ENCODE data around the gene HACE1.

Gene HACE1

DNA sequence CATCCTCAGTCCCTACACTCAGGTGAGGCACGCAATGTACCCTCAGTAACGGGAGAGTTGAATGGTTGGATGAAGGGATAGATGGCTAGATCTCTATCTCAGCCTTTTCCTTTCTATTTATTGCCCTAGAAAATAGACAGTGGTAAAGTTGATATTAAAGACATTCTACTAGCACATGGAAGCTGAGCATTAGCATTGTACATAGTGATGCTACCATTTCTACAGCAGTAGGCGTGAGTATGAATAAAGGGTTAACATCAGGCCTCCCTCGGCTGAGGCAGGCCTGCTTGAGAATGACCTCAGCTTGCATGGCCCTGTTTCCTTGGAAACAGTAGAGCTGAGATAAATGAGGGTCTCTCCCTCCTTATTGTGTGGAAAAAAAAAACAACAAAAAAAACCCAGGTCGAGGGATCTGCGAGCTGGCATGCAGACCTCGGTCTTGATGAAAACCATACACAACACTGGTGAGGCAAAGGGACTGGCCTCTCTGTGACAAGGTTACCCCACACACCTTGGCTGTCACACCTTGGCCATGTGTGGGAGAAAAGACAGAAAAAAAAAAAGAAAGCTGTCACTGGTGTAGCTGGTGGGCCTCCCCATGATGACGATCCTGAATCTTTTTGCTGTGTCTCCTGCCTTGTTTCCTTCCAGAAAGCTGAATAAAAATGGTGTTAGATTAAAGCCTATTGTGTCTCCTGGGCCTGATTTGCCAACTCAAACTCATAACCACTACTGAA lies 160.0 kb downstream of the HACE1 start:
- no peak for DNase-seq
- intact Hi-C loops (cut with DNase I) = no loop called here

DNA sequence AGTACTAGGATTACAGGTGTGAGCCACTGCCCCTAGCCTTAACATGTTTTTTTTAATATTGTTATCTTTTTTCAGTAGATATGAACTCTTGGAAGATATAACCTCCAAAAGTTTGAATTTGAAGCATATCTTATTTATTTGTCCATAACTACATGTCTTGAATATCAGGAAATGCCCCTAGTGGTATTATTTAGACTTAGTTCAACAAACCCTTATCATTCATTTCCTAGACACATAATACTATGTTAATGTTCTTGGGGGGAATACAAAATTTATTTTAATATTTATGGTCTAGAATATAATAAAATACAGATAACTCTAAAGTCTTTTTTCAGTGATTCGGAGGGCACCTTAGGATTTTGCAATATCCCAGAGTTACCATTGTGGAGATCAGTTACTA lies 160.7 kb downstream of the HACE1 start:
- intact Hi-C loops (cut with DNase I) = no loop called here
- DNase-seq = no peak

DNA sequence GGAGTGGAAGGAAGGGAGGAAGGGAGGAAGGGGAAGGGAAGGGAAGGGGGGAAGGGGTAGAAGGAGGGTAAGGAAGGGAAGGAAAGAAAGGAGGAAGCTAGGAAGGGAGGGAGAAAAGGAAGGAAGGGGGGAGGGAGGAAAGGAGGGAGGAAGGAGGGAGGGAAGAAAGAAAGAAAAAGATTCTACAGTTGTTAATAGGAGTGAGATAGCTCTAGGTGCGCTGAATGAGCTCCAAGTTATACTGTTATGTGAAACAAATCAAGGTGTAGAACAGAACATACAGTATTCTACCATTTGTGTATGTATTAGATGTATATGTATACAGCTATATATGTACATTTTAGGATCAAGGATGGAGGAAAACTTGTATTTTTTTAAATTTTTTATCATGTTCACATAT lies 167.7 kb downstream of the HACE1 start:
- DNase-seq = no peak
- intact Hi-C loops (cut with DNase I) = no loop called here

DNA sequence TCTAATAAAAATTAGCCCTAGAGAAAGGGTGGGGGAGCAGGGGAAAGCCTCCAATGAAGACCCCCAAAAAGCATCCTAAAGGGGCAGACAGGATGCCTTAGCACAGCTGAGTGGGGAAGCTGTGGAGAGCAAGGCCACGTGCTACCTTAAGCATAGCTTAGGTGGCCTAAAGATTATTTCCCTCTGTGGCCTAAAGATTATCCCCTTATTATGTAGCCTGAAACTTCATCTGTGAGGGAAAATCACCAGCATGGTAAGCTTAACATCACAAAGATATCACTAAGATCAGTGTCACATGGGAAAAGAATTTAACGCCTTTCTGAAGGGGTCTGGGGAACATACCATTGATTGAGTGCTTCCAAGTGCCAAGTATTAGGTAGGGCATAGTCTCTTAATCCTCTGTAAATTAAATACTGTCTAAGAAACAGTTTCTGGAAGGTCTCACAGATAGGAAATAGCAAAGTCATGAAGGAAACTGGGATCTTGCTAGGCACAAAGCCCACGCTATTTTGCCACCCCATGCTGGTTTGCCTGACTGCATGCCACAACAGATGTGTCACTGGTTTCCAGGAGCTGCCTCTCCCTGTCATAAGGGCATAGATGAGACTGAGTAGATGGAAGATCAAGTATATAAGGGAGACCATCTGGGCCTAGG lies 170.0 kb downstream of the HACE1 start:
- intact Hi-C loops (cut with DNase I) = no loop called here
- no peak for DNase-seq

DNA sequence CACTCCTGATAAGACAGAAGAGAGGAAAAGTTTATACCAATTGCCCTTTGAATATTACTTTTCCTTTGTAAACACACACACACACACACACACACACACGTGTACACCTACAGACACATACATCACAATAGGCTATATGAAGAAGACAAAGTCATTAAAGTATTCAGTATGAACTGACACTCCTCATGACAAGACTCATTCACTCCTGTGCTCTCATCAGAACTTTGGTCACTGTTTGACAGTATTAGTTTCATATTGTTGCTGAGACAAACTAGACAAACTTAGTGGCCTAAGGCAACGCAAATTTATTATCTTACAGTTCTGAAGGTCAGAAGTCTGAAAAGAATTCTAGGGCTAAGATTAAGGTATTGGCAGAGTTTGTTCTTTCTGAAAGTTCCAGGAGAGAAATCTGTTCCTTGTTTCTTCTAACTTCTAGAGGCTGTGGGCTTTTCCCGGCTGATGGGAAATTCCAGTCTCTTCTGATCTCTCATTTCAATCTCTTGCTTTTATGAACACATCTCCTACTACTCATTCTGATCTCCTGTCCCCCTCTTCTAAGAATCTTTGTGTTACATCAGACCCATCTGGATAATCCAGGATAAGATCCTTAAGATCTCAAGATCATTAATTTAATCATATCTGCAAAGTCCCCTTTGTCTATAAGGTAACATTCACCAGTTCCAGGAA lies 171.3 kb downstream of the HACE1 start:
- intact Hi-C loops (cut with DNase I) = no loop called here
- DNase-seq = no peak

DNA sequence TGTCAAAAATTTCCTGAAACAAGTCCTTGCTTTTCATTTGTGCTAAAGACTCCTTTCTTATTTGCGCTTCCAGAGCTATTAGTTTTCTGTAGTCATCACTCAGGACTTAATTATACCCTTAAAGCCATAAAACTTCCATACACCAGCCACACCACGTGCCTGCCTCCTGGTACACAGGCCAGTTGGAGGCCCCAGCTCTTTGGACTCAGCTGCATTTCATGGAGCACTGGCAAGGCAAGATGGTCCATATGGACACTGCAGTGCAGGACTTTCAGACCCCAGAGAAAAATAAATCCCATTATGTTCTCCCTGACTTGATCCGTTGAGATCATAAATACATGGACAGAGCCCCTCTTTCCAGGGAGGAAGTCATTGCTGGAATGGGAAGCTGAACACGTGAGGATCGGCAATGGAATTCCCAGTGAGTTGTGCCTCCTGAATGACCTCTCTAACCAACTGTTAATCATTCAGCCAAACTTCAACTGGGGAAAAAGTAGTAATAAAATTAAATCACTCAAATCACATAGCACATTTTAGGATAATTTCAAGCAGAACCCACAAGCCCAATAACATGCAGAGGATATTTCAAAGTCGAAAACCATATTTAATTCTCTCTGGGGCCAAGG lies 173.1 kb downstream of the HACE1 start:
- intact Hi-C loops (cut with DNase I) = no loop called here
- no peak for DNase-seq

DNA sequence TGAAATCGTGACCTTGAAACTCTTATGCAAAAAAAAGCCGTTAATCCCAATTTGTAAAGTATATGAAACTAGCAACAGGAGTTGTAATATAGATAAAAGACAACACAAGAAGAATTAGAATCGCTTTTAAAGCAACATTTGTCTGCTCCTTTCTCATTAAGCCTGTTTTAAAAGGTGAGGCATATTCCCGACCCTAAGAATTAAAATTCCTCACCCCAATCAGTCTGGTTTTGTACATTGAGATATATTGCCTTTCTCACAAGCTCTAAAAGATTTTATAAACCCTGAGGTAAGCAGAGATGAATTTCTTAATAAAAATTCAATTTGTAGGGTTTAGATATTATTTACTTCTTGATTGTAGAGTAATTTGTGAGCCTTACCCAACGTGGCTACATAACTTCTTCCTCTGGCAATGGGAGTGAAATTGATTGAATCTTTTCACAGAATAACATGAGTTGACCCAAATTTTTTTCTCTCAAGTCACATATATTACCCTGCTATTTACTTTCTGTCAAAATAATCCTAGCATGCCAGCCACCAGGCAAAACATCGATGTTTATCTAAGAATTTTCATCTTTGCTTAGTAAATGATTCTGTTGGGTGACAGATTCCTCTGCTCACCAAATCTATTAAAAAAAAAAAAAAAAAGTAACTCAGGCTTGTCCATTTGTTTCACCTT lies 173.7 kb downstream of the HACE1 start:
- DNase-seq = no peak
- intact Hi-C loops (cut with DNase I) = no loop called here

DNA sequence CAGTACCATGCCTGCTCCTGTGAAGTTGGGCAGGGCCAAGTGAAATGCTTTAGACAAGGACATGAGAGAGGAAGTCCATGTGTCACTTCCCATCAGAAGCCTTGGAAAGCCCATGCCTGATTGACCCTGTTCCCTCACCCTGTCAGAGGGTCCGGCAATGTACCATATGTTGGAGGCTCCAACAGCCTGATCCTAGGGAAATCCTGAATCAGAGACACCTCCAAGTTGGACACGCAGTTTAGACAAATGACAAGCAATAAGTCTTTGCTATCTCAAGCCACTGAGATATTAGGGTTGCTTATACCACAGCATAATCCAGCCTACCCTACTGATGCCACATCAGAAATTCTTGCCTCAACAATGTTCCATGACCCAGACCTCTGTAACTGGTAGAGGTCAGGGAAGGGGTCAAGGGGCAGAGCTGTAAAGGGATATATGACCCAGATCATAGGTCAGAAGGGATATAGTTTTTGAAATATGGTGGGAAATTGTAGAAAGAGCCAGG lies 174.8 kb downstream of the HACE1 start:
- intact Hi-C loops (cut with DNase I) = no loop called here
- no peak for DNase-seq

DNA sequence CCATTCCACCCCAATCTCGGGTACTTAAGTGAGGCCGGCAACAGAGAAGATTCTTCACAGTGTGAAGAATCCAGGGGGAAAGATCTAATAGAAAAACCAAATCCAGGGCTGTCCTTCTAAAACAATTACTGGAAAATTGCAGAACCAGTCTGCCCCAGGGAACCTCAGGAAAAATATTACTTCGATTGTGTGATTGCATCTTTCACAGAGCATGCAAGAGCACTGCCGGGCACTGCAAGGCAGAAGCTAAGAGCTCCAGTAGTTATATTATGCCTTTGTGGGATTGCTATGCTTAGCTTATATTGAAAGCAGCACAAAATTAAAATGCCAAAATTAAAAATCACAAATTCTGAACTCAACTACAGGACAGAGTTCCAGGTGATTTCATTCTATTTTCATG lies 175.9 kb downstream of the HACE1 start:
- intact Hi-C loops (cut with DNase I) = no loop called here

DNA sequence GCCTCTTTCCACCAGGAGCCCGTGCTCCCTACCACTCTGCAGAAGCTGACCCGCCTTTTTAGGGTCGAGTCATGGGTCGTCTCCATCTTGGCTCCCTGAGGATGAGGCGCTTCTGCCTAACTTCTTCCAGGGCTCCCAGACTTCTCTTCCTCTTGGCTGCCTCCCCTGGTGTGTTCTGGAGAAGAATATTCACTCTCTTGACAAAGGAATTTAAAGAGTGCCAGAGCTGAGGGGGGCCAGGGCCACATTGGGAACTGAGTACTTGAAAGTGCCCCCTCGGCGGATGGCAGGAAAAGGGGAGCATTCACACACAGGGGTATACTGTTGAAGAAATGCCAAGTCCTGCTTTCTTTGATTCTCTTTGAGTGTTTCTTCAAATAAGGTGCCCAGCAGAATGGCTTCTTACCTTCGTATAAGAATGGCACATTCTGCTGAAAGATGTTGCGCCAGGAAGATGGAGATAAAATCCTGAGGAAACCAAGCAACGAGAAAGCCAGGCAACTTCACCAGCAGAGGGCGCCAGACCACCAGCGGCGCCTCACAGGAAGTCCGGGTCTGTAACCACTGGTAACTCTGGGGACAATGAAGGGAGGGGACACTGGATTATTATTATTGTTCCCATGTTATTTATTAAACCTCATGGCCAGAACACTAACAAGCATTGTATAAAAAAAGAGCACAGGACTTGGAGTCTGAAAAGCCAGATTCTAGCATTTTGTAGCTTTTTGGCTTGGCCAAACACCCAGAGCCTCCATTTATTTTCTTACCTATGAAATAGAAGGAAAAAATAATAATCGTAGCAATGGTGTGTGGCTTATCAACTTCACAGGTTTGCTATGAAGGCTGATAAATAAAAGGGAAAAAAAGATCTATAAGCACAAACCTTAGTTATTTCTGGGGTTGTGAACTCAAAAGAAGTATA lies 176.7 kb downstream of the HACE1 start:
- intact Hi-C loops (cut with DNase I) = no loop called here
- DNase-seq = peak in 39 of 42 donors; percentile 11 to 80 (median 49)

More for the DNA sequence above, 175.9 kb downstream of the HACE1 start:
- DNase-seq = no peak

DNA sequence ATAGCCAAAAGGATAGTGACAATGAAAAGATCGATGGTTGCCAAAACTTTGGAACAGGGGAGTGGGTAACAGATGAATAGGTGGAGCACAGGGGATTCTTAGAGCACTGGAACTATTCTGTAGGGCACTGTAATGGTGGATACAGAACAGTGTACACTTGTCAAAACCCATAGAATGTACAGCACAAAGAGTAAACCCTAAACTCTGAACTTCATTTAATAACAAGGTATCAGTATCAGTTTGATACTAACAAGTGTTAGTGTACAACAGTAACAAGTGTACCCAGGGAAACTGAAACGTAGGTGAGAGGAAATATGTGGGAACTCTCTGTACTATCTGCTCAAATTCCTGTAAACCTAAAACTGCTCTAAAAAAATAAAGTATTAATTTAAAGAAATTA lies 179.2 kb downstream of the HACE1 start:
- intact Hi-C loops (cut with DNase I) = no loop called here
- no peak for DNase-seq

DNA sequence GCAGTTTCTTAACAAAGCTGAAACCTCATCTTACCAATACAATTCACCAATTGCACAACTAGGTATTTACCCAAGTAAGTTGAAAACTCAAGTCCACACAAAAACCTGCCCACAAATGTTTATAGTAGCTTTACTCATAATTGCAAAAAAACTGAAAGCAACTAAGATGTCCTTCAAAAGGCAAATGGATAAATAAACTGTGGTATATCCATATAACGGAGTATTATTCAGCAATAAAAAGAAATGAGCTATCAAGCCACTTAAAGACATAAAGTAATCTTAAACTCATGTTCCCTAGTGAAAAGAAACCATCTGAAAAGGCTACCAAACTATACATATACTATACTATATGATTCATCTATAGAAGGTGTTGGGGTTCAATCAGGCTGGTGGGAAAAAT lies 179.7 kb downstream of the HACE1 start:
- no peak for DNase-seq
- intact Hi-C loops (cut with DNase I) = no loop called here
